Liver (tissue), 9 donors: ENCODE data around the gene ARHGAP10. TPM values are rescaled to one million over a fixed set of nuclear protein-coding genes. Genes with fewer than 3 reads are reported as not detected.

Experiments used
- DNase-seq: peaks from one replicate; pipeline ENCODE4 v3.0.0-alpha.2; 2017; ENCODE audit warnings: low spot score
- H3K27ac ChIP-seq, 2 donors: one replicate each; pipeline ENCODE4 v1.7.0; 2013; ENCODE audit warnings: inconsistent platforms in 2 of 2, low read length in 2 of 2, control low read depth in 1 of 2, low read depth in 1 of 2, mild to moderate bottlenecking in 1 of 2
- H3K27me3 ChIP-seq, 4 donors: one replicate each; pipeline versions ENCODE4 v1.6.1 to v1.7.0; 2013; ENCODE audit warnings: low read length in 3 of 4, inconsistent platforms in 1 of 4, mild to moderate bottlenecking in 1 of 4, moderate library complexity in 1 of 4; ENCODE audit not compliant: control insufficient read depth in 4 of 4, insufficient read depth in 4 of 4
- H3K36me3 ChIP-seq, 4 donors: one replicate each; pipeline versions ENCODE4 v1.6.1 to v1.7.0; 2013; ENCODE audit warnings: low read length in 3 of 4, mild to moderate bottlenecking in 3 of 4, low read depth in 1 of 4, moderate library complexity in 1 of 4; ENCODE audit not compliant: control insufficient read depth in 4 of 4, insufficient read depth in 3 of 4
- H3K4me1 ChIP-seq, 4 donors: one replicate each; pipeline versions ENCODE4 v1.6.1 to v1.7.0; 2013; ENCODE audit warnings: low read length in 3 of 4, mild to moderate bottlenecking in 3 of 4, moderate library complexity in 1 of 4; ENCODE audit not compliant: control insufficient read depth in 4 of 4, insufficient read depth in 4 of 4
- H3K4me3 ChIP-seq, 3 donors: one replicate each; pipeline versions ENCODE4 v1.6.1 to v1.7.0; 2013; ENCODE audit warnings: low read length in 3 of 3, control low read depth in 1 of 3, low read depth in 1 of 3, mild to moderate bottlenecking in 1 of 3
- H3K9ac ChIP-seq, 2 donors: one replicate each; pipeline ENCODE4 v1.7.0; 2013; ENCODE audit warnings: low read length in 2 of 2, mild to moderate bottlenecking in 2 of 2, moderate library complexity in 2 of 2, control low read depth in 1 of 2, low read depth in 1 of 2
- H3K9me3 ChIP-seq, 4 donors: one replicate each; pipeline versions ENCODE4 v1.6.1 to v1.7.0; 2013; ENCODE audit warnings: low read length in 3 of 4; ENCODE audit not compliant: control insufficient read depth in 4 of 4
- CTCF ChIP-seq: fragments of 150-350 bp; IDR thresholded peaks from 2 replicates; pipeline ENCODE4 v1.5.1; 2017; ENCODE audit warnings: improper control_type of control experiment, low read depth, low read length; ENCODE audit not compliant: missing input control
- FOXA1 ChIP-seq: IDR thresholded peaks from 2 replicates; pipeline ENCODE4 v1.6.1; 2016; ENCODE audit warnings: antibody characterized with exemption
- GABPA ChIP-seq, 2 donors: IDR thresholded peaks in 1 of 2; conservative IDR thresholded peaks in 1 of 2; 2 replicates each; pipeline ENCODE4 v1.6.1; 2016; ENCODE audit warnings: antibody characterized with exemption in 2 of 2, mild to moderate bottlenecking in 1 of 2, moderate library complexity in 1 of 2
- HNF4G ChIP-seq: IDR thresholded peaks from 2 replicates; pipeline ENCODE4 v1.6.1; 2016; ENCODE audit warnings: antibody characterized with exemption
- JUND ChIP-seq, 2 donors: IDR thresholded peaks; 2 replicates each; pipeline ENCODE4 v1.6.1; 2016; ENCODE audit warnings: antibody characterized with exemption in 2 of 2
- NR2F2 ChIP-seq: IDR thresholded peaks from 2 replicates; pipeline ENCODE4 v1.6.1; 2016; ENCODE audit warnings: antibody characterized with exemption
- SP1 ChIP-seq: IDR thresholded peaks from 2 replicates; pipeline ENCODE4 v1.6.1; 2018; ENCODE audit warnings: antibody characterized with exemption, mild to moderate bottlenecking
- YY1 ChIP-seq: IDR thresholded peaks from 2 replicates; pipeline ENCODE4 v1.6.1; 2016; ENCODE audit warnings: antibody characterized with exemption, mild to moderate bottlenecking
- ZBTB33 ChIP-seq: IDR thresholded peaks from 2 replicates; pipeline ENCODE4 v1.6.1; 2016; ENCODE audit warnings: antibody characterized with exemption
- WGBS: extraction: QIAGEN DNeasy Blood & Tissue Kit; methylation state at CpG from one replicate; pipeline ENCODE4 v1.1.7; 2013; 5-methylcytosine and 5-hydroxymethylcytosine counted together
- polyA plus RNA-seq, 2 donors: library from polyadenylated mRNA; stranded (reverse) in 1 of 2; unstranded in 1 of 2; fragments of 200-250 nt in 1 of 2; fragments of >200 nt in 1 of 2; fragmentation: Nextera tagmentation in 1 of 2; extraction: Ambion mirVana in 1 of 2; gene quantifications; one replicate each; pipeline versions ENCODE4 v1.2.1 to v1.2.3, GENCODE V29; 2013 to 2015
- total RNA-seq, 2 donors: library from RNA; depleted of rRNA; stranded (reverse); fragments of >200 nt; gene quantifications; one replicate each; pipeline ENCODE4 v1.2.3, GENCODE V29; 2014
- TF ChIP-seq, protein P1 (sequence below): IDR thresholded peaks from 2 replicates; pipeline ENCODE4 v1.6.1; 2016; ENCODE audit warnings: antibody characterized with exemption
- TF ChIP-seq, protein P2 (sequence below): IDR thresholded peaks from 2 replicates; pipeline ENCODE4 v1.6.1; 2016; ENCODE audit warnings: antibody characterized with exemption, mild to moderate bottlenecking
- TF ChIP-seq, protein P3 (sequence below): IDR thresholded peaks from 2 replicates; pipeline ENCODE4 v1.6.1; 2016; ENCODE audit warnings: antibody characterized with exemption
- donor health status: healthy.
- donor health status: healthy.
- donor health status: healthy.
- donor health status: healthy.
- donor health status: healthy.

Gene ARHGAP10
- total and polyA plus RNA-seq, 4 donors: 1.5 to 13.0 (median 4.3) TPM

DNA sequence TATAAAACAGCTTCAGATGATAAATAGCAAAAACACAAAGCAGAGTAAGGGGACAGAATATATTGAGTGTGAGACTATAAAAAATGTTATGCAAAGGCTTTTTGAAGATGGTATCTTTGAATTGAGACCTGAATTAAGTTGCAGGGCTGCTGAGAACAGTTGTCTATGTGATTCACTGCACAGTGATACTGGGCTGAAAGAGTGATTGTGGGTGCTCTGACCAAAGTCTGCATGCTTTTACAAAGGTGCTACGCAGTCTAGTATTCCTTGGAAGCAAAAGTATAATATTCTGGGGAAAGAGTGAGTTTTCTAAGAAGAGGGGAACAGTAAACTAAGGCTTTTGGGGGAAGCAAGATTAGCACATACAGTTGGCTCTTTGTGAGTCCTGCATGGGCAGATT lies 234.0 kb downstream of the ARHGAP10 start (continued):
- TF ChIP-seq JUND (IDR thresholded peaks at IDR 0.05): no peak

DNA sequence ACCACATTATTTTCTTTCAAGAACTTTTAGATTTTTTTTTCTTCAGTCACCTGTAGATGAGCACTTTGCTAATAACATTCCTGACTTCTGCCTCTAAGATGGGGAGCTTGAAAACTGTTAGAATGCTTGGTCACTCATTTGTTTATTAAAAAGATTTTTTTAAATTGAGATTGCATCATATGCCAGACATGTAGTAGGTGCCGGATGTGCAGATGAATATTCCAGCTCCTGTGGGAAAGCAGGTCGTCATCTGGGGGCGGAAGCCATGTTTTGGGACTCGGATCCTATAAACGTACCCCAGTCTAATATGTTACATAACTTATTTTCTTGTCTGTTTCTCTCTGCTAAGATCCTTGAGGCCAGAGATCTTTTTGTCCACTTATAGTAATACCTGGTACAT lies 236.8 kb downstream of the ARHGAP10 start:
- TF ChIP-seq CTCF: no peak
- TF ChIP-seq, protein P1, sequence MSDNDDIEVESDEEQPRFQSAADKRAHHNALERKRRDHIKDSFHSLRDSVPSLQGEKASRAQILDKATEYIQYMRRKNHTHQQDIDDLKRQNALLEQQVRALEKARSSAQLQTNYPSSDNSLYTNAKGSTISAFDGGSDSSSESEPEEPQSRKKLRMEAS: no peak
- TF ChIP-seq FOXA1: no peak
- TF ChIP-seq NR2F2: no peak
- TF ChIP-seq, protein P2, sequence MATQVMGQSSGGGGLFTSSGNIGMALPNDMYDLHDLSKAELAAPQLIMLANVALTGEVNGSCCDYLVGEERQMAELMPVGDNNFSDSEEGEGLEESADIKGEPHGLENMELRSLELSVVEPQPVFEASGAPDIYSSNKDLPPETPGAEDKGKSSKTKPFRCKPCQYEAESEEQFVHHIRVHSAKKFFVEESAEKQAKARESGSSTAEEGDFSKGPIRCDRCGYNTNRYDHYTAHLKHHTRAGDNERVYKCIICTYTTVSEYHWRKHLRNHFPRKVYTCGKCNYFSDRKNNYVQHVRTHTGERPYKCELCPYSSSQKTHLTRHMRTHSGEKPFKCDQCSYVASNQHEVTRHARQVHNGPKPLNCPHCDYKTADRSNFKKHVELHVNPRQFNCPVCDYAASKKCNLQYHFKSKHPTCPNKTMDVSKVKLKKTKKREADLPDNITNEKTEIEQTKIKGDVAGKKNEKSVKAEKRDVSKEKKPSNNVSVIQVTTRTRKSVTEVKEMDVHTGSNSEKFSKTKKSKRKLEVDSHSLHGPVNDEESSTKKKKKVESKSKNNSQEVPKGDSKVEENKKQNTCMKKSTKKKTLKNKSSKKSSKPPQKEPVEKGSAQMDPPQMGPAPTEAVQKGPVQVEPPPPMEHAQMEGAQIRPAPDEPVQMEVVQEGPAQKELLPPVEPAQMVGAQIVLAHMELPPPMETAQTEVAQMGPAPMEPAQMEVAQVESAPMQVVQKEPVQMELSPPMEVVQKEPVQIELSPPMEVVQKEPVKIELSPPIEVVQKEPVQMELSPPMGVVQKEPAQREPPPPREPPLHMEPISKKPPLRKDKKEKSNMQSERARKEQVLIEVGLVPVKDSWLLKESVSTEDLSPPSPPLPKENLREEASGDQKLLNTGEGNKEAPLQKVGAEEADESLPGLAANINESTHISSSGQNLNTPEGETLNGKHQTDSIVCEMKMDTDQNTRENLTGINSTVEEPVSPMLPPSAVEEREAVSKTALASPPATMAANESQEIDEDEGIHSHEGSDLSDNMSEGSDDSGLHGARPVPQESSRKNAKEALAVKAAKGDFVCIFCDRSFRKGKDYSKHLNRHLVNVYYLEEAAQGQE: no peak
- TF ChIP-seq GABPA (IDR thresholded peaks at IDR 0.05 in 1 of 2, conservative IDR thresholded peaks at IDR 0.05 in 1 of 2): no peak
- no peaks in the 10 kb centered on the region for H3K36me3 ChIP-seq
- H3K4me1 ChIP-seq: no peaks in the 10 kb centered on the region
- WGBS: 86% methylated on average over 5 of the region's 5 CpGs
- no peak overlapping the region for H3K4me3 ChIP-seq
- no peaks in the 10 kb centered on the region for H3K9me3 ChIP-seq
- H3K27ac ChIP-seq: no peak overlapping the region
- peaks cover 0 to 5% (median under 1%) of the 10 kb centered on the region in 4 donors for H3K27me3 ChIP-seq
- no peak overlapping the region for H3K9ac ChIP-seq
- no peak for DNase-seq

- Histone ChIP-seq H3K27ac (no peak overlapping the region), H3K4me1 (no peaks in the 10 kb centered on the region), H3K4me3 (no peak overlapping the region), H3K9me3 (no peaks in the 10 kb centered on the region), H3K9ac (no peak overlapping the region), H3K27me3 (peaks cover 0 to 5% (median under 1%) of the 10 kb centered on the region in 4 donors), H3K36me3 (no peaks in the 10 kb centered on the region)
- no peak for TF ChIP-seq YY1
- TF ChIP-seq NR2F2: no peak
- no peak for DNase-seq
- 64% methylated on average over 11 of the region's 11 CpGs for WGBS
Measured at GRCh38 chr4:147969573-147970385, 237.9 kb downstream of the ARHGAP10 start.

GRCh38 chr4:147971116-147971515 lies 239.2 kb downstream of the ARHGAP10 start:
- no peak overlapping the region for H3K4me3 ChIP-seq
- no peaks in the 10 kb centered on the region for H3K4me1 ChIP-seq
- 94% methylated on average over 4 of the region's 4 CpGs for WGBS
- no peak for TF ChIP-seq HNF4G
- TF ChIP-seq, protein P2: no peak
- TF ChIP-seq, protein P1: no peak
- no peak for TF ChIP-seq SP1
- TF ChIP-seq, protein P3, sequence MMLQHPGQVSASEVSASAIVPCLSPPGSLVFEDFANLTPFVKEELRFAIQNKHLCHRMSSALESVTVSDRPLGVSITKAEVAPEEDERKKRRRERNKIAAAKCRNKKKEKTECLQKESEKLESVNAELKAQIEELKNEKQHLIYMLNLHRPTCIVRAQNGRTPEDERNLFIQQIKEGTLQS: no peak
- no peak for TF ChIP-seq ZBTB33
- no peak for TF ChIP-seq FOXA1
- TF ChIP-seq JUND (IDR thresholded peaks at IDR 0.05): no peak
- H3K9me3 ChIP-seq: no peaks in the 10 kb centered on the region
- no peak overlapping the region for H3K9ac ChIP-seq
- peaks cover 0 to 5% (median under 1%) of the 10 kb centered on the region in 4 donors for H3K27me3 ChIP-seq
- no peak for DNase-seq
- no peaks in the 10 kb centered on the region for H3K36me3 ChIP-seq
- H3K27ac ChIP-seq: no peak overlapping the region
